PFSK-1 (cell line): ENCODE results near the gene SH2D1A.

Experiments used
- FOXP2 ChIP-seq: optimal IDR thresholded peaks from 2 replicates; pipeline ENCODE3; 2011; ENCODE audit warnings: borderline replicate concordance, control low read depth, inconsistent platforms; ENCODE audit not compliant: insufficient read depth; ENCODE audit errors: extremely low read length, extremely low read depth
- POLR2AphosphoS5 ChIP-seq: IDR thresholded peaks from 2 replicates; pipeline ENCODE4 v1.6.1; 2012; ENCODE audit warnings: low read depth, mild to moderate bottlenecking, control low read depth, low read length, moderate library complexity
- REST ChIP-seq, 2 experiments: IDR thresholded peaks; 2 replicates each; pipeline versions ENCODE4 v1.6.1 to v1.8.0; 2011 to 2012; ENCODE audit warnings: low read depth in 2 of 2, low read length in 2 of 2, control low read depth in 1 of 2, inconsistent platforms in 1 of 2, mild to moderate bottlenecking in 1 of 2, moderate library complexity in 1 of 2; ENCODE audit not compliant: insufficient read depth in 1 of 2
- SIN3A ChIP-seq: IDR thresholded peaks from 2 replicates; pipeline ENCODE4 v1.6.1; 2012; ENCODE audit warnings: mild to moderate bottlenecking, low read length, moderate library complexity, borderline replicate concordance; ENCODE audit not compliant: insufficient read depth
- TAF1 ChIP-seq: IDR thresholded peaks from 2 replicates; pipeline ENCODE4 v1.6.1; 2012; ENCODE audit warnings: low read length, control low read depth, borderline replicate concordance; ENCODE audit not compliant: insufficient read depth

Gene SH2D1A

DNA sequence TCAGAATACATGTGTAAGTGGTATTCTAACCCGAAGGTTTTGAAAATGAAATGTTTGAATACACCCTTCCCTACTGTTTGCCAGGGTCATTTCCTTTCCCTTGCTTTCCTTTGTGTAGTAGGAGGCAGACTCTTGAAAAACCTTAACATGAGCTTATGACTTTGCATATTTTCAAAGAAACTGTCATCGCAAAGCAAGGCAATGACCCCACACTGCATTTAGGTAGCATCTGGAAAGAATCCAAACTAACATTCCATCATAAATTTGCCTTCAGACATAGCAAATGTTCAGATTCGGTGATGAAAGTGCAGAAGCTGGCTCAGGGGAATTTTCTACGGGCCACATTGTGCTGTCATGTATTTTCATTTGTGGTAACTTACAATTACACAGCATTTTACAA lies 32.3 kb downstream of the SH2D1A start:
- no peak for TF ChIP-seq TAF1
- TF ChIP-seq FOXP2 = no peak
- TF ChIP-seq POLR2AphosphoS5 = no peak
- no peak for TF ChIP-seq SIN3A
- TF ChIP-seq REST (IDR thresholded peaks at IDR 0.05; ENCODE audit: insufficient read depth in 1 of 2, low read depth in 2 of 2, low read length in 2 of 2) = no peak

GRCh38 chrX:124383354-124383753 lies 37.0 kb downstream of the SH2D1A start:
- no peak for TF ChIP-seq REST (IDR thresholded peaks at IDR 0.05; ENCODE audit: insufficient read depth in 1 of 2, low read depth in 2 of 2, low read length in 2 of 2)
- TF ChIP-seq POLR2AphosphoS5 = no peak
- no peak for TF ChIP-seq TAF1
- no peak for TF ChIP-seq FOXP2
- TF ChIP-seq SIN3A = no peak

- no peak for TF ChIP-seq REST (IDR thresholded peaks at IDR 0.05; ENCODE audit: insufficient read depth in 1 of 2, low read depth in 2 of 2, low read length in 2 of 2)
- TF ChIP-seq TAF1 = no peak
- no peak for TF ChIP-seq POLR2AphosphoS5
- no peak for TF ChIP-seq FOXP2
- TF ChIP-seq SIN3A = no peak
Observed at GRCh38 chrX:124386401-124386800, 40.0 kb downstream of the SH2D1A start.

- TF ChIP-seq SIN3A (no peak), POLR2AphosphoS5 (no peak), TAF1 (no peak), REST (IDR thresholded peaks at IDR 0.05; ENCODE audit: insufficient read depth in 1 of 2, low read depth in 2 of 2, low read length in 2 of 2) (no peak), FOXP2 (no peak)
Observed at GRCh38 chrX:124388562-124388961, 42.2 kb downstream of the SH2D1A start.

DNA sequence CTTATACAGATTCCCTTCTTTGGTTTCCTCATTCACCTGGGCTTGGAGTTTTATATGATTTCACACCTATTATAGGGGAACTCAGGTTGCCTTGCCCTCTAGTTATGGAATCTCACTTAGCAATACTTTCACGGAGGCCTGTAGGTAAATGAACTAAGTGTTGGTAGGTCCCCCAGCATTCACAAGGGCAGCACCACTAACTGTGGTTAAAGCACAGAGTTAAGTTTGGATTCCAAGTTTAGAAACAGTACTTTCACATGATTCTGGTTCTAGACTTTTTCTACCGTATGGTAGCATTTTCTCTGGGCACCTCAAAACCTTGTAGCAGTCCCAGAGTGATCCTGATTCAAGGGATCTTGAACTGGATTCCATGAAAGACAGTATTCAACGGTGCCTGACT lies 46.4 kb downstream of the SH2D1A start:
- TF ChIP-seq POLR2AphosphoS5 (no peak), FOXP2 (no peak), TAF1 (no peak), REST (IDR thresholded peaks at IDR 0.05; ENCODE audit: insufficient read depth in 1 of 2, low read depth in 2 of 2, low read length in 2 of 2) (no peak), SIN3A (no peak)
